HepG2 (cell line): Measurements from ENCODE around the gene CCDC183. TPM values are rescaled to one million over a fixed set of nuclear protein-coding genes. Genes with fewer than 3 reads are reported as not detected.

Experiments used
- CBX2 ChIP-seq, 2 experiments: fragments of 200-600 bp in 1 of 2; sonication (generic); formaldehyde crosslinking in 1 of 2; IDR thresholded peaks; 2 replicates each; pipeline versions ENCODE4 v1.7.0 to v1.8.1; 2018 to 2022; ENCODE audit warnings: low read depth in 2 of 2, low read length in 1 of 2, mild to moderate bottlenecking in 1 of 2, missing genetic modification reagents in 1 of 2
- CHD4 ChIP-seq: fragments of 200-600 bp; sonication (generic); IDR thresholded peaks from 2 replicates; pipeline ENCODE4 v1.7.0; 2017; ENCODE audit warnings: mild to moderate bottlenecking, low read length, borderline replicate concordance
- FOXP1 ChIP-seq, 2 experiments: fragments of 450-650 bp in 1 of 2; IDR thresholded peaks; 2 replicates each; pipeline ENCODE4 v1.6.1; 2017 to 2018; ENCODE audit warnings: antibody characterized with exemption in 1 of 2
- IRF2 ChIP-seq: IDR thresholded peaks from 2 replicates; pipeline ENCODE4 v1.6.1; 2018; ENCODE audit warnings: missing genetic modification reagents, missing compliant biosample characterization
- KDM5B ChIP-seq: sonication (generic); formaldehyde crosslinking; IDR thresholded peaks from 2 replicates; pipeline ENCODE4 v1.4.0; 2020; ENCODE audit warnings: missing genetic modification reagents, mild to moderate bottlenecking, borderline replicate concordance
- MYNN ChIP-seq: sonication (generic); formaldehyde crosslinking; IDR thresholded peaks from 2 replicates; pipeline ENCODE4 v1.4.0; 2020; ENCODE audit warnings: mild to moderate bottlenecking, low read depth, missing genetic modification reagents
- SOX13 ChIP-seq, 3 experiments: fragments of 450-650 bp in 1 of 3; sonication (generic) in 1 of 3; formaldehyde crosslinking in 1 of 3; IDR thresholded peaks in 2 of 3; conservative IDR thresholded peaks in 1 of 3; 2 replicates each; pipeline versions ENCODE4 v1.5.0 to v1.6.1; 2016 to 2020; ENCODE audit warnings: antibody characterized with exemption in 1 of 3, mild to moderate bottlenecking in 1 of 3, missing compliant biosample characterization in 1 of 3, missing genetic modification reagents in 1 of 3, moderate library complexity in 1 of 3
- XBP1 ChIP-seq: sonication (generic); formaldehyde crosslinking; IDR thresholded peaks from 2 replicates; pipeline ENCODE4 v1.5.0; 2020; ENCODE audit warnings: missing genetic modification reagents
- ZC3H13 ChIP-seq: sonication (generic); formaldehyde crosslinking; IDR thresholded peaks from 2 replicates; pipeline ENCODE4 v1.8.1; 2023; ENCODE audit warnings: mild to moderate bottlenecking, missing genetic modification reagents, moderate library complexity
- ZNF501 ChIP-seq: sonication (generic); formaldehyde crosslinking; IDR thresholded peaks from 2 replicates; pipeline ENCODE4 v1.5.1; 2020; ENCODE audit warnings: mild to moderate bottlenecking, moderate library complexity, missing genetic modification reagents
- ZNF598 ChIP-seq: sonication (generic); formaldehyde crosslinking; IDR thresholded peaks from 2 replicates; pipeline ENCODE4 v1.5.1; 2020; ENCODE audit warnings: mild to moderate bottlenecking, missing genetic modification reagents, borderline replicate concordance
- ZNF724P ChIP-seq: sonication (generic); formaldehyde crosslinking; IDR thresholded peaks from 2 replicates; pipeline ENCODE4 v1.8.0; 2022; ENCODE audit warnings: missing genetic modification reagents, borderline replicate concordance
- polyA plus RNA-seq, 8 experiments: library from polyadenylated mRNA; depleted of rRNA in 3 of 8; stranded (reverse) in 7 of 8; unstranded in 1 of 8; fragments of >200 nt; fragmentation: Illumina TruSeq in 4 of 8; extraction: Trizol in 4 of 8; gene quantifications; 2 replicates each; pipeline versions ENCODE4 v1.2.1 to v1.2.3, GENCODE V29; 2011 to 2016; ENCODE audit warnings: low read depth in 4 of 8, missing spikeins in 1 of 8, mixed read lengths in 1 of 8; ENCODE audit not compliant: insufficient read depth in 1 of 8
- total RNA-seq, 5 experiments: library from RNA; depleted of rRNA; stranded (reverse); fragments of >200 nt; fragmentation: Illumina TruSeq; extraction: Trizol; gene quantifications; 2 replicates each; pipeline ENCODE4 v1.2.3, GENCODE V29; 2016; ENCODE audit warnings: low read depth in 1 of 5
- TF ChIP-seq, protein P1 (sequence below): IDR thresholded peaks from 2 replicates; pipeline ENCODE4 v1.6.1; 2016; ENCODE audit warnings: missing compliant biosample characterization, missing genetic modification reagents, borderline replicate concordance
- TF ChIP-seq, protein P2 (sequence below): sonication (generic); formaldehyde crosslinking; IDR thresholded peaks from 2 replicates; pipeline ENCODE4 v1.8.0; 2022; ENCODE audit warnings: low read depth, missing genetic modification reagents
- TF ChIP-seq, protein P3 (sequence below): sonication (generic); formaldehyde crosslinking; IDR thresholded peaks from 2 replicates; pipeline ENCODE4 v1.8.1; 2023; ENCODE audit warnings: mild to moderate bottlenecking, inconsistent platforms, moderate library complexity, missing genetic modification reagents, borderline replicate concordance
- TF ChIP-seq, protein P4 (sequence below): sonication (generic); formaldehyde crosslinking; IDR thresholded peaks from 2 replicates; pipeline ENCODE4 v1.5.0; 2020; ENCODE audit warnings: missing genetic modification reagents, mild to moderate bottlenecking, borderline replicate concordance
- TF ChIP-seq, protein P5 (sequence below): sonication (generic); formaldehyde crosslinking; IDR thresholded peaks from 2 replicates; pipeline ENCODE4 v1.5.0; 2020; ENCODE audit warnings: missing genetic modification reagents
- TF ChIP-seq, protein P6 (sequence below): sonication (generic); formaldehyde crosslinking; IDR thresholded peaks from 2 replicates; pipeline ENCODE4 v1.5.1; 2020; ENCODE audit warnings: missing genetic modification reagents, mild to moderate bottlenecking, borderline replicate concordance

CCDC183 gene
- total and polyA plus RNA-seq, 2 of the 13 experiments (the other 11 are each of a cell fraction or from before 2014, with no cell fraction given) = 5.0 to 66.4 TPM

DNA sequence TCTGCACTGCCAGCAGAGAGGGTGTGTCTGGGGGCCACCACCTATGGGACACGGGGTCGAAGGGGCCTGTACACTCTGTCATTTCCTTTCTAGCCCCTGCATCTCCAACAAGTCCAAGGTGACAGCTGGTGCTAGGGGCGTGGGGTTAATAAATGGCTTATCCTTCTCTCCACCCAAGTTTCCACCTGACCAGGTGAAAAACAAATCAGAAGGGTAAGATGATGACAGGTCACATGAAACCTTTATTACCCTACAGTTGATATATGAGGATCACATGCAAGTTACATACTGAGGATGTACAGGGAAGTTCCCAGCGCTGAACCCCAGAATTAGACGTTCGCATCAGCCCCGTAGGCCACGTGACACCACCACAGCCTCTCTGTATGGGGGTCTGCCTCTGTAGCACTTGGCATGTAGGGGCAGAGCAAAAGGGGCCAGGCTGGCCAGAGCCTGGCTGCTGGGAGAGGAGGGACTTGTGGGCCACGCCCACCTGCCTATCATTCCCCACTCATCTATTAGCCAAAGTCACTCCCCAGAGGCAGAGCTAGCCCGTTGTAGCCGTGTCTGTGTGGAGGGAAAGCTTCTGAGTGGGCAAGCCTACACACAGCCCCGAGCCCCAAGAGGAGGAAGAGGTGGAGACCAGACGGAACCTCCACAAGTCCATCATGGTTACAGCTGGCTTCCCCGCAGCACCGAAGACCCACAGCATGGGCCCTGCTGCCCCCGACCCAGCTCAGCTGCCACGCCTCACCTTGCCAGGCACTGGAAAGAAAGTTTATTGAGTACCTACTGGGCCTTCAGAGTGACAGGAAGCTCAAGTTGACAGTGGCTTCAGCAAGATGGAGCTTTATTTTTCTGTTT is 2.8 kb upstream of the CCDC183 start (continued):
- TF ChIP-seq, protein P1, sequence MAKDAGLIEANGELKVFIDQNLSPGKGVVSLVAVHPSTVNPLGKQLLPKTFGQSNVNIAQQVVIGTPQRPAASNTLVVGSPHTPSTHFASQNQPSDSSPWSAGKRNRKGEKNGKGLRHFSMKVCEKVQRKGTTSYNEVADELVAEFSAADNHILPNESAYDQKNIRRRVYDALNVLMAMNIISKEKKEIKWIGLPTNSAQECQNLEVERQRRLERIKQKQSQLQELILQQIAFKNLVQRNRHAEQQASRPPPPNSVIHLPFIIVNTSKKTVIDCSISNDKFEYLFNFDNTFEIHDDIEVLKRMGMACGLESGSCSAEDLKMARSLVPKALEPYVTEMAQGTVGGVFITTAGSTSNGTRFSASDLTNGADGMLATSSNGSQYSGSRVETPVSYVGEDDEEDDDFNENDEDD = 0 out of 2 replicates have a peak, but pooled peaks have one; percentile 27
- TF ChIP-seq KDM5B = 0 out of 2 replicates have a peak, but pooled peaks have one; percentile 28
- TF ChIP-seq ZNF598 (CRISPR knock-in tag) = no peak
- no peak for TF ChIP-seq MYNN (CRISPR knock-in tag)
- TF ChIP-seq, protein P2, sequence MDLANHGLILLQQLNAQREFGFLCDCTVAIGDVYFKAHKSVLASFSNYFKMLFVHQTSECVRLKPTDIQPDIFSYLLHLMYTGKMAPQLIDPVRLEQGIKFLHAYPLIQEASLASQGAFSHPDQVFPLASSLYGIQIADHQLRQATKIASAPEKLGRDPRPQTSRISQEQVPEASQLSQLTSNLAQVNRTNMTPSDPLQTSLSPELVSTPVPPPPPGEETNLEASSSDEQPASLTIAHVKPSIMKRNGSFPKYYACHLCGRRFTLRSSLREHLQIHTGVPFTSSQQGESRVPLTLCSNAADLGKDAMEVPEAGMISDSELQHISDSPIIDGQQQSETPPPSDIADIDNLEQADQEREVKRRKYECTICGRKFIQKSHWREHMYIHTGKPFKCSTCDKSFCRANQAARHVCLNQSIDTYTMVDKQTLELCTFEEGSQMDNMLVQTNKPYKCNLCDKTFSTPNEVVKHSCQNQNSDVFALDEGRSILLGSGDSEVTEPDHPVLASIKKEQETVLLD (CRISPR knock-in tag) = no peak
- TF ChIP-seq, protein P3, sequence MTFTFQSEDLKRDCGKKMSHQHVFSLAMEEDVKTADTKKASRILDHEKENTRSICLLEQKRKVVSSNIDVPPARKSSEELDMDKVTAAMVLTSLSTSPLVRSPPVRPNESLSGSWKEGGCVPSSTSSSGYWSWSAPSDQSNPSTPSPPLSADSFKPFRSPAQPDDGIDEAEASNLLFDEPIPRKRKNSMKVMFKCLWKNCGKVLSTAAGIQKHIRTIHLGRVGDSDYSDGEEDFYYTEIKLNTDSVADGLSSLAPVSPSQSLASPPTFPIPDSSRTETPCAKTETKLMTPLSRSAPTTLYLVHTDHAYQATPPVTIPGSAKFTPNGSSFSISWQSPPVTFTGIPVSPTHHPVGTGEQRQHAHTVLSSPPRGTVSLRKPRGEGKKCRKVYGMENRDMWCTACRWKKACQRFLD = no peak
- TF ChIP-seq, protein P4, sequence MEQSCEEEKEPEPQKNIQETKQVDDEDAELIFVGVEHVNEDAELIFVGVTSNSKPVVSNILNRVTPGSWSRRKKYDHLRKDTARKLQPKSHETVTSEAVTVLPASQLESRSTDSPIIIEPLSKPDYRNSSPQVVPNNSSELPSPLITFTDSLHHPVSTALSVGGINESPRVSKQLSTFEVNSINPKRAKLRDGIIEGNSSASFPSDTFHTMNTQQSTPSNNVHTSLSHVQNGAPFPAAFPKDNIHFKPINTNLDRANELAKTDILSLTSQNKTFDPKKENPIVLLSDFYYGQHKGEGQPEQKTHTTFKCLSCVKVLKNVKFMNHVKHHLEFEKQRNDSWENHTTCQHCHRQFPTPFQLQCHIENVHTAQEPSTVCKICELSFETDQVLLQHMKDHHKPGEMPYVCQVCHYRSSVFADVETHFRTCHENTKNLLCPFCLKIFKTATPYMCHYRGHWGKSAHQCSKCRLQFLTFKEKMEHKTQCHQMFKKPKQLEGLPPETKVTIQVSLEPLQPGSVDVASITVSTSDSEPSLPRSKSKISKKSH (CRISPR knock-in tag) = no peak
- no peak for TF ChIP-seq XBP1 (CRISPR knock-in tag)
- TF ChIP-seq CBX2 (IDR thresholded peaks at IDR 0.05; ENCODE audit: low read depth, low read length) = no peak
- no peak for TF ChIP-seq CBX2 (CRISPR knock-in tag; IDR thresholded peaks at IDR 0.05; ENCODE audit: low read depth)
- TF ChIP-seq FOXP1 (IDR thresholded peaks at IDR 0.05) = no peak
- TF ChIP-seq FOXP1 (CRISPR knock-in tag; IDR thresholded peaks at IDR 0.05) = no peak
- no peak for TF ChIP-seq CHD4
- TF ChIP-seq, protein P5, sequence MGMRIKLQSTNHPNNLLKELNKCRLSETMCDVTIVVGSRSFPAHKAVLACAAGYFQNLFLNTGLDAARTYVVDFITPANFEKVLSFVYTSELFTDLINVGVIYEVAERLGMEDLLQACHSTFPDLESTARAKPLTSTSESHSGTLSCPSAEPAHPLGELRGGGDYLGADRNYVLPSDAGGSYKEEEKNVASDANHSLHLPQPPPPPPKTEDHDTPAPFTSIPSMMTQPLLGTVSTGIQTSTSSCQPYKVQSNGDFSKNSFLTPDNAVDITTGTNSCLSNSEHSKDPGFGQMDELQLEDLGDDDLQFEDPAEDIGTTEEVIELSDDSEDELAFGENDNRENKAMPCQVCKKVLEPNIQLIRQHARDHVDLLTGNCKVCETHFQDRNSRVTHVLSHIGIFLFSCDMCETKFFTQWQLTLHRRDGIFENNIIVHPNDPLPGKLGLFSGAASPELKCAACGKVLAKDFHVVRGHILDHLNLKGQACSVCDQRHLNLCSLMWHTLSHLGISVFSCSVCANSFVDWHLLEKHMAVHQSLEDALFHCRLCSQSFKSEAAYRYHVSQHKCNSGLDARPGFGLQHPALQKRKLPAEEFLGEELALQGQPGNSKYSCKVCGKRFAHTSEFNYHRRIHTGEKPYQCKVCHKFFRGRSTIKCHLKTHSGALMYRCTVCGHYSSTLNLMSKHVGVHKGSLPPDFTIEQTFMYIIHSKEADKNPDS (CRISPR knock-in tag) = 0 out of 2 replicates have a peak, but pooled peaks have one; percentile 12
- TF ChIP-seq ZC3H13 (CRISPR knock-in tag) = peak; percentile 83; the same call in 1 of the 2 replicates
- TF ChIP-seq IRF2 (CRISPR knock-in tag) = no peak
- TF ChIP-seq ZNF501 (CRISPR knock-in tag) = peak; percentile 55; the same call in 1 of the 2 replicates
- no peak for TF ChIP-seq ZNF724P (CRISPR knock-in tag)
- TF ChIP-seq SOX13 (IDR thresholded peaks at IDR 0.05) = no peak
- TF ChIP-seq SOX13 (CRISPR knock-in tag; conservative IDR thresholded peaks at IDR 0.05 in 1 of 2, IDR thresholded peaks at IDR 0.05 in 1 of 2) = no peak
- TF ChIP-seq, protein P6, sequence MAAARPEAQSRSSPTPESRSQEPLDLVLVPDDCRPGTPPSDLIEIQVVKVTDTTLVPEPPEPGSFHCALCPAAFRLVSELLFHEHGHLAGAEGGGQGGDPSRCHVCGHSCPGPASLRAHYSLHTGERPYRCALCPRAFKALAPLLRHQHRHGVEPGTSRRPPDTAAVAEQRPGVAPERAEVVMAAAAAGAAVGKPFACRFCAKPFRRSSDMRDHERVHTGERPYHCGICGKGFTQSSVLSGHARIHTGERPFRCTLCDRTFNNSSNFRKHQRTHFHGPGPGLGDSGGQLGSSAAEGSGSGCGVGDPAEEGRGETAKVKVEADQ (CRISPR knock-in tag) = no peak
